Measurements from ENCODE around the gene GFI1B.

Gene GFI1B

GRCh38 chr9:132955768-132956167 lies 22.7 kb upstream of the GFI1B start:
- no peak overlapping the region for H2AFZ ChIP-seq (ENCODE audit: low read length)
- no peaks in the 10 kb centered on the region for H3K27me3 ChIP-seq (ENCODE audit: insufficient read depth, low read length, poor library complexity, severe bottlenecking)
- no peaks in the 10 kb centered on the region for H3K79me2 ChIP-seq (ENCODE audit: insufficient read depth, low read length)
- no peaks in the 10 kb centered on the region; the same call in 1 of the 2 replicates for H3K9me3 ChIP-seq (ENCODE audit: insufficient read depth, low read depth, low read length)
- no peak overlapping the region for H3K9ac ChIP-seq (ENCODE audit: low read depth, low read length, poor library complexity, severe bottlenecking)
- H3K4me3 ChIP-seq (ENCODE audit: low read length, poor library complexity, severe bottlenecking): no peak overlapping the region
- H3K4me2 ChIP-seq (ENCODE audit: low read depth, low read length, poor library complexity, severe bottlenecking): no peak overlapping the region
- H3F3A ChIP-seq (ENCODE audit: low read depth): no peaks in the 10 kb centered on the region
- H4K20me1 ChIP-seq (ENCODE audit: insufficient read depth, low read length, poor library complexity, severe bottlenecking): no peaks in the 10 kb centered on the region
- no peaks in the 10 kb centered on the region for H3K36me3 ChIP-seq (ENCODE audit: insufficient read depth, low read length)
- TF ChIP-seq, protein P1, sequence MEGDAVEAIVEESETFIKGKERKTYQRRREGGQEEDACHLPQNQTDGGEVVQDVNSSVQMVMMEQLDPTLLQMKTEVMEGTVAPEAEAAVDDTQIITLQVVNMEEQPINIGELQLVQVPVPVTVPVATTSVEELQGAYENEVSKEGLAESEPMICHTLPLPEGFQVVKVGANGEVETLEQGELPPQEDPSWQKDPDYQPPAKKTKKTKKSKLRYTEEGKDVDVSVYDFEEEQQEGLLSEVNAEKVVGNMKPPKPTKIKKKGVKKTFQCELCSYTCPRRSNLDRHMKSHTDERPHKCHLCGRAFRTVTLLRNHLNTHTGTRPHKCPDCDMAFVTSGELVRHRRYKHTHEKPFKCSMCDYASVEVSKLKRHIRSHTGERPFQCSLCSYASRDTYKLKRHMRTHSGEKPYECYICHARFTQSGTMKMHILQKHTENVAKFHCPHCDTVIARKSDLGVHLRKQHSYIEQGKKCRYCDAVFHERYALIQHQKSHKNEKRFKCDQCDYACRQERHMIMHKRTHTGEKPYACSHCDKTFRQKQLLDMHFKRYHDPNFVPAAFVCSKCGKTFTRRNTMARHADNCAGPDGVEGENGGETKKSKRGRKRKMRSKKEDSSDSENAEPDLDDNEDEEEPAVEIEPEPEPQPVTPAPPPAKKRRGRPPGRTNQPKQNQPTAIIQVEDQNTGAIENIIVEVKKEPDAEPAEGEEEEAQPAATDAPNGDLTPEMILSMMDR (conservative IDR thresholded peaks at IDR 0.05; ENCODE audit: low read length): no peak
- no peak for TF ChIP-seq EZH2phosphoT487 (IDR thresholded peaks at IDR 0.05; ENCODE audit: borderline replicate concordance)
- no peaks in the 10 kb centered on the region for H3K4me1 ChIP-seq (ENCODE audit: insufficient read depth, low read length, poor library complexity, severe bottlenecking)
- no peaks in the 10 kb centered on the region for H3K9me2 ChIP-seq (replicated peaks; ENCODE audit: low read depth, low read length)

- no peak for TF ChIP-seq EZH2phosphoT487 (IDR thresholded peaks at IDR 0.05; ENCODE audit: borderline replicate concordance)
- TF ChIP-seq, protein P1 (conservative IDR thresholded peaks at IDR 0.05; ENCODE audit: low read length): no peak
- H3F3A ChIP-seq (ENCODE audit: low read depth): no peaks in the 10 kb centered on the region
- no peaks in the 10 kb centered on the region for H3K9me2 ChIP-seq (replicated peaks; ENCODE audit: low read depth, low read length)
- no peak overlapping the region for H3K4me2 ChIP-seq (ENCODE audit: low read depth, low read length, poor library complexity, severe bottlenecking)
- H3K4me3 ChIP-seq (ENCODE audit: low read length, poor library complexity, severe bottlenecking): no peak overlapping the region
- H3K36me3 ChIP-seq (ENCODE audit: insufficient read depth, low read length): no peaks in the 10 kb centered on the region
- no peaks in the 10 kb centered on the region for H4K20me1 ChIP-seq (ENCODE audit: insufficient read depth, low read length, poor library complexity, severe bottlenecking)
- no peaks in the 10 kb centered on the region; the same call in 1 of the 2 replicates for H3K9me3 ChIP-seq (ENCODE audit: insufficient read depth, low read depth, low read length)
- H3K9ac ChIP-seq (ENCODE audit: low read depth, low read length, poor library complexity, severe bottlenecking): no peak overlapping the region
- no peaks in the 10 kb centered on the region for H3K79me2 ChIP-seq (ENCODE audit: insufficient read depth, low read length)
- H3K4me1 ChIP-seq (ENCODE audit: insufficient read depth, low read length, poor library complexity, severe bottlenecking): no peaks in the 10 kb centered on the region
- H3K27me3 ChIP-seq (ENCODE audit: insufficient read depth, low read length, poor library complexity, severe bottlenecking): no peaks in the 10 kb centered on the region
- no peak overlapping the region for H2AFZ ChIP-seq (ENCODE audit: low read length)
Observed at GRCh38 chr9:132957805-132958204, 20.7 kb upstream of the GFI1B start.

DNA sequence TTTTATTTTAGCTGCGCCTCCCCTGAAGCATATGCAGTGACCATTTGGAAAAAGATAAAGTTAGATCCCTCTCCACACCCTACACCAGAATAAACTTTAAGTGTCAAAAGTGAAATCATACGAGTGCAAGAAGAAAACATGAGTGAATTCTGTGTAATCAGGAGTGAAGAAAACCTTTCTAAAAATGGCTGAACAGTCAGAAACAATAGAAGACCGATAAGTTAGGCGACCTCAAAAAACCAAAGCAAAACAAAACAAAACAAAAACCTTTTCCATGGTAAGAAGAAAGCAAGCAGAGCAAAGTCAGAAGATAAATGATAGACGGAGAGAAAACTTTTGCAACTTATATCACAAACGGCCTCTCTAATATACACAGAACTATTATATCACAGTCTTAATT lies 17.5 kb upstream of the GFI1B start:
- no peaks in the 10 kb centered on the region for H3K9me2 ChIP-seq (replicated peaks; ENCODE audit: low read depth, low read length)
- no peaks in the 10 kb centered on the region for H4K20me1 ChIP-seq (ENCODE audit: insufficient read depth, low read length, poor library complexity, severe bottlenecking)
- H3K4me3 ChIP-seq (ENCODE audit: low read length, poor library complexity, severe bottlenecking): no peak overlapping the region
- H3K36me3 ChIP-seq (ENCODE audit: insufficient read depth, low read length): no peaks in the 10 kb centered on the region
- no peak overlapping the region for H3K4me2 ChIP-seq (ENCODE audit: low read depth, low read length, poor library complexity, severe bottlenecking)
- no peaks in the 10 kb centered on the region; the same call in 1 of the 2 replicates for H3K9me3 ChIP-seq (ENCODE audit: insufficient read depth, low read depth, low read length)
- H3K4me1 ChIP-seq (ENCODE audit: insufficient read depth, low read length, poor library complexity, severe bottlenecking): no peaks in the 10 kb centered on the region
- H3K9ac ChIP-seq (ENCODE audit: low read depth, low read length, poor library complexity, severe bottlenecking): no peak overlapping the region
- no peaks in the 10 kb centered on the region for H3K79me2 ChIP-seq (ENCODE audit: insufficient read depth, low read length)
- no peaks in the 10 kb centered on the region for H3F3A ChIP-seq (ENCODE audit: low read depth)
- no peaks in the 10 kb centered on the region for H3K27me3 ChIP-seq (ENCODE audit: insufficient read depth, low read length, poor library complexity, severe bottlenecking)
- no peak overlapping the region for H2AFZ ChIP-seq (ENCODE audit: low read length)
- no peak for TF ChIP-seq EZH2phosphoT487 (IDR thresholded peaks at IDR 0.05; ENCODE audit: borderline replicate concordance)
- TF ChIP-seq, protein P1 (conservative IDR thresholded peaks at IDR 0.05; ENCODE audit: low read length): no peak

Data from Loucy (cell line).